ENCODE measurements around the gene MPO. TPM values are rescaled to one million over a fixed set of nuclear protein-coding genes. Genes with fewer than 3 reads are reported as not detected.
A peak's percentile ranks its signal among the peaks of the same experiment; 100 is the strongest.

The MPO gene
- total RNA-seq, 2 experiments from 2014 or later: not detected

DNA sequence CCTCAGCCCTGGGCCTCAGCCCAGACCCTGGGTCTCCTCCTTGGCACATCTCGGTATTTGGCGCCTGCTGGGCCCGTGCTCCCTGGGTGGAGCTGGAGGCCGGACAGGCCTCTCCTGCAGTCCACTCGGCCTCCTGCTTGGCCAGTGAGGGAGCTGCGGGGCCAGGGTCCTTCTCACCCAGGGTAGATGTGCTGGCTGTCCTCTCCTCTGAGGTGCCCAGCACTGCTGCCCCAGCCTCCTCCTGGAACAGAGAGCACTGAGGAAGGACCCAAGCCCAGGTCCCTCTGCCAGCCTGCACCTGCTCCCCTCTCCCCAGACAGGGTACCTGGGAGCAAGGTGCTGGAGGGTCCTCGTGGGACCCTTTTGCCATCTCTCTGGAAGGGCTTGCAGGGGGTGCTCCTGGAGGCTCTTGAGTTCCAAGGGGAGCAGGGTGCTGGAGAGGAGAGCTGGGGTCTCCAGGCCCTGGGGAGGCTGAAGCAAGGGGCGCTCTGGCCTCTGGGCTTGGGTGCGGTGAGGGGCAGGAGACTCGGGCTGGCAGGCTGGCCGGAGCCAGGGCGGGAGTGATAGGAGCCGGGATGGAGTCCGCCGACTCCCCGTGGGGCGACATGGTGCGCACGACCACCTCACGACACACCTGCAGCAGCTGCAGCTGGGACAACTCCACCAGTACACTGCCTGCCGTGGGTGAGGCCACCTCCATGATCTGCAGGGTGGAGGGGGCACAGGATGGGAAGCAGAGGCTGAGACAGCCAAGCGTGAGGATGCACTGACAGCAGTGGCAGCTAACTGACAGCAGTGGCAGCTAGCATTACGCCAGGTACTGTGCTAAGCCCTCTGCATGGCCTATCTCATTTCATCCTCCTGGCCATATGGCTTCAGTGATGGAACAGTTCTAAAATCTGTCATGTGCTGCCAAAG lies 30.0 kb upstream of the MPO start:
- H3K4me1 Mint-ChIP-seq: no peaks in the 10 kb centered on the region
- no peak overlapping the region for H3K4me3 Mint-ChIP-seq
- POLR2A ChIA-PET: no interaction called here
- no peaks in the 10 kb centered on the region for H3K27me3 Mint-ChIP-seq
- H3K36me3 Mint-ChIP-seq (ENCODE audit: low read depth): peaks cover 7% of the 10 kb centered on the region
- DNase-seq: no peak
- CTCF ChIA-PET: interaction anchor here (1.2 kb wide), 1 partner anchor 43 kb away, joined by 3 read pairs; no protein-coding TSS in a partner anchor
- no peaks in the 10 kb centered on the region for H3K9me3 Mint-ChIP-seq
- H3K27ac Mint-ChIP-seq: no peak overlapping the region

DNA sequence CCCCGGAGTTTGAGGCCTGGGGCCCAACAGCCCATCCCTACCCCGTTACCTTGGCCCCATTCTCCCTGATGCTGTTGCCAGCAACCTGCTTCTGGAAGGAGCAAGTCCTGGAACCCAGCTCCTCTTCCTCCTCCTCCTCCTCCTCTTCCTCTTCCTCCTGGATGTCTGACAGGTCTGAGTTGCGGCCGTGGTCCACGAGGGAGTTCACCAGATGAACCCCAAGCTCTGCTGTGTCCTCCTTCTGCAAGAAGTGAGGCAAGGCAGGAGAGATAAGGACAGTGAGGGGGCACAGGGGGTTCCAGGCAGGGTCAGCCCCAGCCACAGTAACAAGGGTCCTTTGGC lies 29.2 kb upstream of the MPO start:
- H3K36me3 Mint-ChIP-seq (ENCODE audit: low read depth): peaks cover 4% of the 10 kb centered on the region
- CTCF ChIA-PET: interaction anchor here (1.2 kb wide), 1 partner anchor 44 kb away, joined by 3 read pairs; no protein-coding TSS in a partner anchor
- H3K27me3 Mint-ChIP-seq: no peaks in the 10 kb centered on the region
- POLR2A ChIA-PET: no interaction called here
- no peaks in the 10 kb centered on the region for H3K9me3 Mint-ChIP-seq
- no peak overlapping the region for H3K4me3 Mint-ChIP-seq
- DNase-seq: no peak
- peak overlapping the region; percentile 42 for H3K27ac Mint-ChIP-seq
- H3K4me1 Mint-ChIP-seq: no peaks in the 10 kb centered on the region

DNA sequence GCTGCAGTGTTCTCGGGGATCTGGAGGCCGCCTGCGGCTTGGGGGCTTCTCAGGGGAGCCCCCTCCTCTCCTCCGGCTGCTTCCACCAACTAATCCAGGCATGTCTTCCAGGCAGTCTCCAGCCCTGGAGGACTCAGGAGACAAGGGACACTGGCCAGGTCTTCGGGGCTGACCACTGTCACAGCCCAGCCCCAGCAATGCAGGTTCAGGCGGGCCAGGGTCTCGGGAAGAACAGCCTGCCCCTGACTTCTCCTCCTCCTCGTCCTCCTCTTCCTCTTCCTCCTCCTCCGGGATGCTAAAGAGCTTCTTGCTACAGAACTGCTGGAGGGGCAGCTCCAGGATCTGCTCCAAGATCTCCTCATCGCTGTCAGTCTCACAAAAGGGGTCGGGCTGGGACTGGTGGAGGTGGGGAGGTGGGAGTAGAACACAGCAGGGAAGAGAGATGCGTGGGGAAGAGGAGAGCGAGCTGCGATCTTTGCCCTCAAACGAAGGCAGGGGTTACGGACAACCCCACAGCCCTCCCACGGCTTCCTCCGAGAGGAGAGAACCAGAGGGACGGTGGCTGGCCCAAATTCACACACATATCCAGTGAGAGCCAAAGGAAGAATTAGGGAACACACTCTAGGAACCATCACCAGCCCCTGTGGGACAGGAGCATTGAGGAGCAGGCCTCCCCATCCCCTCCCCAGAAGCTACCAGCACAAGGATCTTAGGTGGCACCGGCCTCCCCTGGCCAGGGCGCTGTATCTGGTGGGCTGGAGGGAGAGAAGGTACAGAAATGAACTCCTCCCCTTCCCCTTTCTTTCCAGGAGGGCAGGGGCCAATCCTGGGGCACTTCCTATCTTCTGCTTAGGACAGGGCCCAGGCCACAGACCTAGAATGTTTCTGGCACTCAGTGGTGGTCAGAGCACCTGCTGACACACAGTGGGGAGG lies 28.5 kb upstream of the MPO start:
- DNase-seq: no peak
- POLR2A ChIA-PET: no interaction called here
- H3K4me3 Mint-ChIP-seq: no peak overlapping the region

DNA sequence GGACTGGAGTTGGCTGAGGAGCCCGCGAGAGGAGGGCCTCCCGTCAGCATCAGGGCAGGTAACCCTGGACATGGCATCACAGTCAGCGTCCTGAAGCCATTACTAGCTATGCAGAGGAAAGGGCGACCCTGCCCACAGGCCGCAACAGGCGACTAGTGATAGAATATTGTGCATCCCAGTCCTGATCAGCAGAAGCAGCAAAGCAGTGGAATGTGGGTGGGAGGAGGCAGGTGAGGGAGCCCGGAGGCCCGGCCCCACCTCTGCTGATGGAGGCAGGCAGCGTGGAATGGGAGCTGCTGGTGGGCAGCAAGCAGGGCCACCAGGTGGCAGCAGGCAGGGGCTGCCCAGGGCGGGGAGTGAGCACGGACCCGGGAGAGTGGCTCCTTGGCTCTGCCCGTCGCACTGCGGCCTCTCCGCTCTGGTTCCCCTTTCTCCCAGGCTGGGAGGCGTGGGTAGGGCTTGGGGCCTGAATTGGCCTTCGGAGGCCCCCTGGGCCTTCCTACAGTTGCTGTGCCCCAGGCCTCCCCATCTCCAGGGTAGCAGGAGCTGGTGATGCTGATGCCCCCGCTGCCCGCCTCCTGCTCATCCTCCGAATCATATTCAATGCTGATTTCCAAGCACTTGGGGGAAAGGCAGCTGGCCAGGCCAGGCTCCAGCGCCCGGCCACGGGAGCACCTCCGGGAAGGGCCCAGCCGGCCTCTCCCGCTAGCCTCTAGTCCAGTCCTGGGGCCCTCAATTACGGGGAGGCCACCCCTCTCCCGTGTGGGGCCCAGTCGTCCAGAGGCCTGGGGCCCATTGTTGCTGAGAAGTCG lies 27.6 kb upstream of the MPO start:
- Mint-ChIP-seq H3K4me3 (no peak overlapping the region), H3K27me3 (no peaks in the 10 kb centered on the region)

More for the DNA sequence above, 28.5 kb upstream of the MPO start:
- Mint-ChIP-seq H3K4me1 (no peaks in the 10 kb centered on the region), H3K9me3 (no peaks in the 10 kb centered on the region), H3K27ac (no peak overlapping the region), H3K27me3 (no peaks in the 10 kb centered on the region), H3K36me3 (ENCODE audit: low read depth) (peaks cover 4% of the 10 kb centered on the region)
- CTCF ChIA-PET: interaction anchor here (1.2 to 2.0 kb wide), 5 partner anchors 8 to 108 kb away, joined by 3 to 8 read pairs (median 5); partner anchors contain the start of gene RNF43

DNA sequence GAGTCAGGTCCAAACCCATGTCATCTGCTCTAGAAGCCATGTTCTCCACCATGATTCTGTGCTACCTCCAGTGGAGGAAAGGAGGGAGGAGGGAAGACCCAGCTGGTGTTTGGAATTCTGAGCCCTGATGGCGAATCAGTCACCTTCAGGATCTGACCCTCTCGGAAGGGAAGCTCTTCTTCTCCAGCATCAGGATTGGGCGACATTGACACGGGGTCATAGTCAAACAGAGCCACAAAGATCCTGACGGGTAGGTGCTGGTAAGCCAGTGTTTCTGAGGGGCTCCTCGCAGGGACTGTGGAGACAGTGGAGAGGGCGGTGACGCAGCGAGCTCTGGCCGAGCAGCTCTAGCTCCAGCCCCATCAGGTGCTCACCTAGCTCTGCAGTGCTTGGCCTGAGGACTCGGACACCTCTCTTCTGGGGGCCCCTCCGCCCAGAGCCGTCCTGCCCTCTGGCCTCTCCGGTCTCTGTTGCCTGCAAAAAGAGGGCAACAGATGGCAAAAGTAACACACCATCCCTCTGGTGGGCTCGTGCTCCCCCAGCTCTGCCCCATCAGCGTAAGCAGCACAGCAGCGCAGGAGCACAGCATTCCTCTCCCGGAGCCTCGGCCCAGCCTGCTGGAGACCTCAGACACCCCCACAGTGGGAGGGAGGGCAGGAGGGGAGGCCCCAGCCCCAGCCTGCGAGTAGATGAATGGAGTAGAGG lies 26.9 kb upstream of the MPO start:
- Mint-ChIP-seq H3K4me3 (no peak overlapping the region), H3K27me3 (no peaks in the 10 kb centered on the region), H3K9me3 (no peaks in the 10 kb centered on the region), H3K27ac (no peak overlapping the region), H3K4me1 (no peaks in the 10 kb centered on the region), H3K36me3 (ENCODE audit: low read depth) (no peaks in the 10 kb centered on the region)
- ChIA-PET CTCF (interaction anchor here (1.1 to 2.0 kb wide), 5 partner anchors 9 to 110 kb away, joined by 3 to 8 read pairs (median 5); partner anchors contain the start of gene RNF43), POLR2A (no interaction called here)
- DNase-seq: no peak

More for the DNA sequence above, 27.6 kb upstream of the MPO start:
- DNase-seq: no peak
- POLR2A ChIA-PET: interaction anchor here (0.6 kb wide), 1 partner anchor 9 kb away, joined by 3 read pairs; no protein-coding TSS in a partner anchor
- Mint-ChIP-seq H3K9me3 (no peaks in the 10 kb centered on the region), H3K36me3 (ENCODE audit: low read depth) (no peaks in the 10 kb centered on the region), H3K27ac (no peak overlapping the region), H3K4me1 (no peaks in the 10 kb centered on the region)
- CTCF ChIA-PET: interaction anchor here (1.1 to 2.0 kb wide), 6 partner anchors 9 to 109 kb away, joined by 3 to 8 read pairs (median 5); partner anchors contain the start of gene RNF43

DNA sequence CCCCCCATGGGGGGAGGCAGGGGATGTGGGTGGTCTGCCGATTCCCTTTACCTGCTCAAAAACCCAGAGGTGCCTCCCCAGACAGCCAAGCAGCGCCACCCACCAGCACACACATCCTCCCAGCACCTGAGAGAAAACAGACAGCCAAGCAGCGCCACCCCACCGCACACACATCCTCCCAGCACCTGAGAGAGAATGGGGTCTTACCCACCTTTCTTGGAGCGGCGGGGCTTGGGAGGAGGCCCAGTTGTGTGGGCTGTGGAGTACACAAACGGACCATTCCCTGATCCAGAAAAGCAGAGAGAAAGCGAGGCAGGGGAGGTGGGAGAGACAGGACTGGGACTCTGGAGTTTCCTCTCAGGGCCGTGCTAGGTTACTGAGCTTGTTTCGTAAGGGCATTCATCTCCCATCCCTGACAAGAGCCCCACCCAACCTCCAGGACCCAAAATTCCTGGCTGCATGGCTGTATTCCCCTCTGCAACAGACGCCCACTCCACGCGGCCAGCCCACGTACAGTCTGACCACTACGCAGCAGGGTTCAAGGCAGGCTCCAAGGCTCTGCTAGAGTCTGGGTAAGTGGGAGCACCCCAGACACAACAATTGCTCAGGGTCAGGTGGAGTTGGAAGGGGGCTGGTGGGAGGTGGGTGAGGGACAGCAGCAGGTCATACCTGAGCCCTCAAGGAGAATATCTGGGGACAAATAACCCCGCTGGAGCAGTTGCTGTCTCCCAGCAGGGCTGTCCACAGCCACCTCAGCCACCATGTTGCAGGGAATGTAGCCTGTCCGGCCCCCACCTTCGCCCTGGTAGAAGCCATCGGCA lies 25.6 kb upstream of the MPO start:
- POLR2A ChIA-PET: no interaction called here
- no peak overlapping the region for H3K4me3 Mint-ChIP-seq
- no peak for DNase-seq
- CTCF ChIA-PET: interaction anchor here (4.2 kb wide), 1 partner anchor 10 kb away, joined by 36 read pairs; no protein-coding TSS in a partner anchor
- H3K9me3 Mint-ChIP-seq: no peaks in the 10 kb centered on the region
- no peaks in the 10 kb centered on the region for H3K27me3 Mint-ChIP-seq
- no peak overlapping the region for H3K27ac Mint-ChIP-seq
- no peaks in the 10 kb centered on the region for H3K4me1 Mint-ChIP-seq
- H3K36me3 Mint-ChIP-seq (ENCODE audit: low read depth): no peaks in the 10 kb centered on the region

DNA sequence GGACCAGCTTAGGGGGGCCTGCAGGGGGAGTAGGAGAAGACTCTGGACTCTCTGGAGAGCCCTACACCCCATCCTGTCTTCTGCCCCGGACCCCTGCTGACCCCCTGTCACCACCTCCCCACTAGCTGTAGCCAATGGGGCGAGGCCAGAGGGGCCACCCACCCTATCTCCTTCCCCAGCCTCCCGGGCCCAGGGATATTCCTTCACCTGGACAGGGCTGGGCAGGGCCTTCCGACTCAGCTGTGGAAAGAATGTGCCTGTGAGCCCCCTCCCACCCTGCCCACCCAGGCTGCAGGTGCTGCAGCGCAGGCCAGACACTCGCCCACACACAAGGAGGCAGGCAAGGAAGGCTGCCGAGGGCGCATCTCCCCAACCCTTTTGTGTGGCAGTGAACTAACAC lies 24.9 kb upstream of the MPO start:
- Mint-ChIP-seq H3K36me3 (ENCODE audit: low read depth) (no peaks in the 10 kb centered on the region), H3K4me1 (no peaks in the 10 kb centered on the region), H3K27ac (no peak overlapping the region), H3K4me3 (no peak overlapping the region), H3K27me3 (no peaks in the 10 kb centered on the region), H3K9me3 (no peaks in the 10 kb centered on the region)
- POLR2A ChIA-PET: no interaction called here
- DNase-seq: no peak
- CTCF ChIA-PET: interaction anchor here (1.0 to 4.2 kb wide), 4 partner anchors 11 to 146 kb away, joined by 3 to 36 read pairs (median 6); partner anchors contain the start of genes RNF43 and SUPT4H1

DNA sequence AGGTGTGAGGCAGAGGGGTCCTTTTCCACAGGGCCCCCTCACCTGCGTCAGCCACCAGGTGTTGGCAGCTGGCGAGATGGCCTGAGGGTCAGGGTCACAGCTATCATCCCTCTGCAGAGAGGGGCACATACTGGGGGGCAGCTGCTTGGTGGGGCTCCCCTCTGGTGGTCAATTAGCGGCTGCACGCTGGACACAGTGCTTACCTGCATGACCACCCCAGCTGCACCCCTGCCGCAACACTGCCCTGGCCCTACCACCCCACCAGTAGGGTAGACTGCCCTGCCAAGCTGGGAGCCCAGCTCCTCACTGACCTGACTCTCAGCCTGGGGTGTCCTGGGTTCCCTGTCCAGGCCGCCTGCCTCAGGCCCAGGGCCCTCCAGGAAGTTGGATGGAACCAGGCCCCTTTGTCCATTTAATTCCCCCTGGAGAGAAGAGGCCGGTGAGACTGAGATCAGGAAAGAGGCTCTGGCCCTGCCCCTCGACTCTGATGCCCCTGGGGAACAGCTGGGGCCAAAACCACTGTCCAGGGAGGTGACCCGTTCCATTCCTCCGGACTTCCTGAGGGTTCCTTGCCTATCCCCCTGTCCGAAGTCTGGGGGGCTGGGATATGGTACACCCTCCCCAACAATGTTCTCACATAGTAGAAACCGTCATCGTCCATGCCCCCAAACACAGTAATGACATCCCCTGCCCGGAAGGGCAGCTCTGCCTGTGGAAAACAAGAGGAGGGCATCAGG lies 24.2 kb upstream of the MPO start:
- Mint-ChIP-seq H3K27me3 (peaks cover 2% of the 10 kb centered on the region), H3K27ac (no peak overlapping the region), H3K9me3 (no peaks in the 10 kb centered on the region), H3K36me3 (ENCODE audit: low read depth) (no peaks in the 10 kb centered on the region), H3K4me1 (no peaks in the 10 kb centered on the region), H3K4me3 (no peak overlapping the region)
- ChIA-PET POLR2A (no interaction called here), CTCF (interaction anchor here (0.7 to 4.2 kb wide), 12 partner anchors 8 to 147 kb away, joined by 3 to 36 read pairs (median 5); partner anchors contain the start of genes RNF43 and SUPT4H1)
- no peak for DNase-seq

DNA sequence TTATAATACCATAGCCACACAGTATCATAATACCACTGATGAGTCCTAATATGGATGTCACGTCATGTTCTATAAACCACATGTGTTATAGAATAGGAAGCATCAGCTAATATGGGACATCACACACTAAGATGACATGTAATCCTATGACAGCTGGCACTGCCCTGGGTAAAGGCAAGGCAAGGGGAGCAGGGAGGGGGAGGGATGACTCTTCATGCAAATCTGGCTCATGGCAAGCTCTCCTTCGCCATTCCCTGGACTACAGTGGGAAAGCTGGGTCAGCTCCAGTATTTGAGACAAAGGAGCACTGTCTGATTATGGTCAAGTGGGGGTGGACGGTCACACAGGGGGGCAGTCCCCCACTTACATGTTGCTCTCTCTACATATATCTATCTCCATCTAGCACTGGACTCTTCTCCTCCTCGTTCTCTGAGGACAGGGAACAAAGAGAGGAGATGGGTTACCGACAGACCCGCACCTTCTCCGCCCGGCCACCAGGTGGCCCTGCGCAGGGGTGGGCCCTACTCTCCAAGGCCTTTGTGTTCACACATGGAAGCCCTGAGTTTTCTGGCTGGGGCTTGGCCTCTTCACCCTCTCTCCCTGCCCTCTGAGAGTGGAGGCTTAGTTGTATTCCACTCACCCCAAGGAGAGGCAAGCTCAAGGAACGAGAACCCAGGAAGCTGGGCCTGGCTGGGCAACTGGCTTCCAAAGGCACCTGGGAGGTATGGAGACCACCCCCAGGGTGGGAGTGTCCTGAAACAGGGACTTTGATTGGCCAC lies 23.4 kb upstream of the MPO start:
- POLR2A ChIA-PET: no interaction called here
- no peaks in the 10 kb centered on the region for H3K4me1 Mint-ChIP-seq
- H3K4me3 Mint-ChIP-seq: no peak overlapping the region
- H3K27ac Mint-ChIP-seq: no peak overlapping the region
- no peaks in the 10 kb centered on the region for H3K9me3 Mint-ChIP-seq
- CTCF ChIA-PET: interaction anchor here (0.7 to 4.2 kb wide), 16 partner anchors 8 to 135 kb away, joined by 3 to 36 read pairs (median 3); partner anchors contain the start of genes RNF43 and SUPT4H1
- H3K36me3 Mint-ChIP-seq (ENCODE audit: low read depth): no peaks in the 10 kb centered on the region
- DNase-seq: peak; percentile 65
- peaks cover 6% of the 10 kb centered on the region for H3K27me3 Mint-ChIP-seq
